Calu3 (cell line): Measurements from ENCODE around the gene DIP2B. TPM values are rescaled to one million over a fixed set of nuclear protein-coding genes. Genes with fewer than 3 reads are reported as not detected.
"Not testable (repeated sequence)": the region's sequence is repeated elsewhere in the genome, so short reads cannot be mapped to it uniquely, and the experiment has no call there.

Experiments
- BruUV-seq: library from RNA; stranded (reverse); fragments of 400-500 nt; replicated peaks from 2 replicates; lab custom pipeline; 2021; lab: Mats Ljungman, UMichigan
- CTCF ChIA-PET: fragments of 300-600 bp; sonication (Branson Sonifier 250); formaldehyde crosslinking; loops from one replicate; lab custom pipeline; 2022; ENCODE audit warnings: antibody characterized with exemption; lab: Charles Lee
- DNase-seq: peaks from one replicate; pipeline ENCODE4 v3.0.0; 2022
- H3K27ac Mint-ChIP-seq: one replicate; pipeline ENCODE4 v1.8.0; 2022; ENCODE audit warnings: mixed read lengths; ENCODE audit not compliant: unreplicated experiment
- H3K27me3 Mint-ChIP-seq: one replicate; pipeline ENCODE4 v1.8.0; 2022; ENCODE audit warnings: mixed read lengths; ENCODE audit not compliant: unreplicated experiment
- H3K36me3 Mint-ChIP-seq: one replicate; pipeline ENCODE4 v1.8.0; 2022; ENCODE audit warnings: mild to moderate bottlenecking, moderate library complexity, mixed read lengths; ENCODE audit not compliant: insufficient read depth, unreplicated experiment
- H3K4me1 Mint-ChIP-seq: one replicate; pipeline ENCODE4 v1.8.0; 2022; ENCODE audit warnings: mild to moderate bottlenecking, low read depth, mixed read lengths; ENCODE audit not compliant: unreplicated experiment
- H3K4me3 Mint-ChIP-seq: one replicate; pipeline ENCODE4 v1.8.0; 2022; ENCODE audit warnings: mild to moderate bottlenecking, low read depth, moderate library complexity, mixed read lengths; ENCODE audit not compliant: unreplicated experiment
- H3K9me3 Mint-ChIP-seq: one replicate; pipeline ENCODE4 v1.8.0; 2022; ENCODE audit warnings: low read depth, mixed read lengths; ENCODE audit not compliant: unreplicated experiment
- CTCF ChIP-seq: fragments of 200-600 bp; IDR thresholded peaks from one replicate; pipeline ENCODE4 v1.8.0; 2022; ENCODE audit warnings: antibody characterized with exemption; ENCODE audit not compliant: unreplicated experiment
- intact Hi-C: fragments of 100-400 bp; cut with micrococcal nuclease; formaldehyde crosslinking; loops from one replicate; pipeline ENCODE4 v1.10.0; 2022; ENCODE audit not compliant: unreplicated experiment
- total RNA-seq: library from RNA; stranded (reverse); gene quantifications from 2 replicates; pipeline ENCODE4 v1.2.3, GENCODE V29; 2022

DIP2B gene
- total RNA-seq, 1 experiment from 2014 or later, result 22.8 TPM

DNA sequence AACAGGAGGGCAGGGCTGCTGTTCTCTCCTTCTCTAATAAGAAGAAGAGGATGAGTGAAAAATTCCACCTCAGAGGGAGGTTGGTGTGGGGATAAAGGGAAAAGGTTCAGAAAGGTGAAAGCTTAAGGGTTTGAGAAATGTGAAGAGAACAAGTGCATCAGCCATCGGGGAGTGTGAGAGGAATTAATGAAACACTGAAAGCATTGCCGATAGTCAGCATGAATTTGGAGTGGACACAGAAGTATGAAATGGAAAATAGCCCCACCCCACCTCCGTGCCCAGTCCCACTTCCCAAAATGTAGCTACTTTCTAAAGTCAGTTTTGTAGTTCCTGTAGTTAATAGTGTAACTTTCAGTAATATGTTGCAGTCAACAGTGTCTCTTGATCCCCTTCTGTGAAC, 33.4 kb downstream of the DIP2B start:
- H3K27ac Mint-ChIP-seq, result peak overlapping the region; percentile 64
- CTCF ChIA-PET, result interaction anchor here (0.6 to 1.7 kb wide), 3 partner anchors 20 to 100 kb away, joined by 3 to 6 read pairs (median 5); no protein-coding TSS in a partner anchor
- H3K4me1 Mint-ChIP-seq, result peaks cover 18% of the 10 kb centered on the region
- BruUV-seq, result no TSS peak
- no peaks in the 10 kb centered on the region for H3K9me3 Mint-ChIP-seq
- no peaks in the 10 kb centered on the region for H3K27me3 Mint-ChIP-seq
- intact Hi-C loops, result no loop called here
- peak overlapping the region; percentile 18 for H3K4me3 Mint-ChIP-seq
- peaks cover 6% of the 10 kb centered on the region for H3K36me3 Mint-ChIP-seq
- no peak for TF ChIP-seq CTCF
- DNase-seq, result no peak

DNA sequence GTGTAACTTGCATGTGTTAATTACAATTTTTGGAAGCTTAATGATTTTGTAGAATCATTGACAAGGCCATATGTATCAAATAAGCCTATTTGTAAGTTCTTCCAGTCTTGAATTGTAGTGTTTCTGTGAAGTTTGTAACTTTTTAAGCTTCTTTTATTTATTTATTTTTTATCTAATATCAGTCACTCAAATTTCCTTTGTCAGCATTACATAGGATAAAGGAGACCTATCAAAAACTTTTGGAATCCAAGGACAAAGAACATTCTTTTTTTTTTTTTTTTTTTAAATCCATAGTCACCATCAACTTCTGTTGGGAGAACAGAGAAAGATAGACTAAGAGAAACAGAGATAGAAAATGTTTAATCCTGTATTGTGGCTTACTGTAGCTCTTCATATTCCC, 36.4 kb downstream of the DIP2B start:
- no peak for TF ChIP-seq CTCF
- no peak for DNase-seq
- Mint-ChIP-seq H3K4me1 (peaks cover 25% of the 10 kb centered on the region), H3K27me3 (no peaks in the 10 kb centered on the region), H3K4me3 (no peak overlapping the region), H3K36me3 (peaks cover 10% of the 10 kb centered on the region), H3K9me3 (no peaks in the 10 kb centered on the region), H3K27ac (peak overlapping the region; percentile 78)
- BruUV-seq, result no TSS peak
- CTCF ChIA-PET, result interaction anchor here (0.7 kb wide), 1 partner anchor 143 kb away, joined by 3 read pairs; no protein-coding TSS in a partner anchor
- intact Hi-C loops, result no loop called here

- Mint-ChIP-seq H3K9me3 (no peaks in the 10 kb centered on the region), H3K36me3 (peaks cover 10% of the 10 kb centered on the region), H3K4me3 (no peak overlapping the region), H3K4me1 (peaks cover 29% of the 10 kb centered on the region), H3K27me3 (no peaks in the 10 kb centered on the region), H3K27ac (peak overlapping the region; percentile 78)
- no TSS peak for BruUV-seq
- intact Hi-C loops, result loop anchor here (1.0 kb wide), 1 partner anchor 9 kb away; no protein-coding TSS in a partner anchor
- DNase-seq, result peak; percentile 32
- TF ChIP-seq CTCF, result no peak
- CTCF ChIA-PET, result interaction anchor here (1.2 kb wide), 1 partner anchor 10 kb away, joined by 3 read pairs; no protein-coding TSS in a partner anchor
These were observed 37.7 kb downstream of the DIP2B start for GRCh38 chr12:50542448-50542847.

DNA sequence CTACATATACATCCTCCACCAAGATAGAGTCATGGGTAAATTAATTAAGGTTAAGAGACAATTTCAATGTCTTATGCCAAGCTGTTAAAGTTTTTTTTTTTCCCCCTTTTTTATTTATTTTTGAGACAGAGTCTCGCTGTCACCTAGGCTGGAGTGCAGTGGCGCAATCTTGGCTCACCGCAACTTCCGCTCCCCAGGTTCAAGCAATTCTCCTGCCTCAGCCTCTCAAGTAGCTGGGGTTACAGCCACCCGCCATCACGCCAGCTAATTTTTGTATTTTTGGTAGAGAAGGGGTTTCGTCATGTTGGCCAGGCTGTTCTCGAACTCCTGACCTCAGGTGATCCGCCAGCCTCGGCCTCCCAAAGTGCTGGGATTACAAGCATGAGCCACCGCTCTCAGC, 38.4 kb downstream of the DIP2B start:
- CTCF ChIA-PET, result interaction anchor here (1.2 kb wide), 1 partner anchor 10 kb away, joined by 3 read pairs; no protein-coding TSS in a partner anchor
- DNase-seq, H3K27me3 Mint-ChIP-seq, H3K9me3 Mint-ChIP-seq, BruUV-seq, intact Hi-C loops, H3K4me3 Mint-ChIP-seq, H3K36me3 Mint-ChIP-seq: not testable (repeated sequence)
- H3K27ac Mint-ChIP-seq, result peak overlapping the region; percentile 78
- peaks cover 24% of the 10 kb centered on the region for H3K4me1 Mint-ChIP-seq

GRCh38 chr12:50545213-50545612, 40.4 kb downstream of the DIP2B start:
- Mint-ChIP-seq H3K4me3 (no peak overlapping the region), H3K4me1 (peaks cover 21% of the 10 kb centered on the region), H3K9me3 (no peaks in the 10 kb centered on the region), H3K27ac (peak overlapping the region; percentile 78), H3K27me3 (no peaks in the 10 kb centered on the region), H3K36me3 (peaks cover 12% of the 10 kb centered on the region)
- intact Hi-C loops, result loop anchor here (5.0 kb wide), 1 partner anchor 38 kb away; no protein-coding TSS in a partner anchor
- CTCF ChIA-PET, result interaction anchor here (0.6 to 0.9 kb wide), 4 partner anchors 35 to 120 kb away, joined by 3 to 5 read pairs (median 3); no protein-coding TSS in a partner anchor
- BruUV-seq, result no TSS peak
- no peak for TF ChIP-seq CTCF
- no peak for DNase-seq
